Measurements from ENCODE around the gene ZNF423.

DNA sequence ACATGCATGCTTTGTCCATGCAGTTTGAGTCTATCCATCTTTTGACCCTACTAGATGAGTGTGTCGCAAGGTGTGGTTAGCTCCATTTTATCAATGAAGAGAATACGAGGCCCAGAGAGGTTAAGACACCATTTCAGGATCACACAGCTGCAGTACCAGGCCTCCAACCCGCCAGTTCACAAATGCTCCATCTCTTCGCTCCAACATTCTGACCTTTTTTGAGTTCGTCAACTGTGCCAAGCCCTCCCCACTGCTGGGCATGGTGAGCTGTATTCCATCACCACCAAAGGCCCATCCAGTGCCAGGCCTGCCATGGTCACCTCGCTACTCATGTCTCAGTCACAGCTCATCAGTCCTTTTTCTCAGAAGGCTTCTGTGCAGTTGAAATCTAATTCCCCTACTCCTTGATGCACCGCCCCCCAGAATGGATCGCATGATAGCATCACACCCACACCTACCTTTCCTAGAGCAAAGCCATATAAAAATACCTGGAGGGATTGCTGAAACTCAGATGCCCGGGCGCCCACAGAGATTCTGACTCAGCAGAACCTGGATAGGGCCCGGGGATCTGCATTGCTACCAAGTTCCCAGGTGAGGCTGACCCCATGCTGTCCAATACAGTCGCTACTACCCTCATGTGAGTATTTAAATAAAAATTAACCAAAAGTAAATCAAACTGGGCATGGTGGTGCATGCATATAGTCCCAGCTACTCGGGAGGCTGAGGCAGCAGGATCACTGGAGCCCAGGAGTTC, 38.0 kb downstream of the ZNF423 start:
- TF ChIP-seq, protein P1, sequence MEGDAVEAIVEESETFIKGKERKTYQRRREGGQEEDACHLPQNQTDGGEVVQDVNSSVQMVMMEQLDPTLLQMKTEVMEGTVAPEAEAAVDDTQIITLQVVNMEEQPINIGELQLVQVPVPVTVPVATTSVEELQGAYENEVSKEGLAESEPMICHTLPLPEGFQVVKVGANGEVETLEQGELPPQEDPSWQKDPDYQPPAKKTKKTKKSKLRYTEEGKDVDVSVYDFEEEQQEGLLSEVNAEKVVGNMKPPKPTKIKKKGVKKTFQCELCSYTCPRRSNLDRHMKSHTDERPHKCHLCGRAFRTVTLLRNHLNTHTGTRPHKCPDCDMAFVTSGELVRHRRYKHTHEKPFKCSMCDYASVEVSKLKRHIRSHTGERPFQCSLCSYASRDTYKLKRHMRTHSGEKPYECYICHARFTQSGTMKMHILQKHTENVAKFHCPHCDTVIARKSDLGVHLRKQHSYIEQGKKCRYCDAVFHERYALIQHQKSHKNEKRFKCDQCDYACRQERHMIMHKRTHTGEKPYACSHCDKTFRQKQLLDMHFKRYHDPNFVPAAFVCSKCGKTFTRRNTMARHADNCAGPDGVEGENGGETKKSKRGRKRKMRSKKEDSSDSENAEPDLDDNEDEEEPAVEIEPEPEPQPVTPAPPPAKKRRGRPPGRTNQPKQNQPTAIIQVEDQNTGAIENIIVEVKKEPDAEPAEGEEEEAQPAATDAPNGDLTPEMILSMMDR (IDR thresholded peaks at IDR 0.05), result no peak
- no peak for TF ChIP-seq POLR2A (IDR thresholded peaks at IDR 0.05)

All from Peyer's patch (tissue), 4 donors.